Mesothelial cell of epicardium (in vitro differentiated cells): ENCODE measurements around the gene ADM2. TPM values are rescaled to one million over a fixed set of nuclear protein-coding genes. Genes with fewer than 3 reads are reported as not detected.
"Not testable (repeated sequence)": the region's sequence is repeated elsewhere in the genome, so short reads cannot be mapped to it uniquely, and the experiment has no call there.

ENCODE experiments used
- DNase-seq, 2 experiments: peaks; one replicate each; pipeline ENCODE4 v3.0.0; 2021; ENCODE audit warnings: low spot score in 2 of 2; ENCODE audit not compliant: unreplicated experiment in 2 of 2
- H3K27ac Mint-ChIP-seq: 2 replicates; pipeline ENCODE4 v1.8.0; 2021; ENCODE audit warnings: mixed read lengths
- H3K27me3 Mint-ChIP-seq: 2 replicates; pipeline ENCODE4 v1.8.0; 2021; ENCODE audit warnings: low read depth, mixed read lengths
- H3K36me3 Mint-ChIP-seq: 2 replicates; pipeline ENCODE4 v1.8.0; 2021; ENCODE audit warnings: mixed read lengths
- H3K4me1 Mint-ChIP-seq: 2 replicates; pipeline ENCODE4 v1.8.0; 2021; ENCODE audit warnings: mixed read lengths
- H3K4me3 Mint-ChIP-seq: 2 replicates; pipeline ENCODE4 v1.8.0; 2021; ENCODE audit warnings: mild to moderate bottlenecking, moderate library complexity, mixed read lengths
- H3K9me3 Mint-ChIP-seq: 2 replicates; pipeline ENCODE4 v1.8.0; 2021; ENCODE audit warnings: mixed read lengths
- CTCF ChIP-seq: fragments of 200-600 bp; sonication (generic); IDR thresholded peaks from one replicate; pipeline ENCODE4 v1.5.0; 2021; ENCODE audit warnings: antibody characterized with exemption; ENCODE audit not compliant: unreplicated experiment
- total RNA-seq: library from RNA; stranded (reverse); gene quantifications from 3 replicates; pipeline ENCODE4 v1.2.1, GENCODE V29; 2021

ADM2 gene
- total RNA-seq, result 1.4 to 2.0 TPM (median 1.5 TPM) in 3 replicates

GRCh38 chr22:50481440-50482106, at the start of gene ADM2:
TSS of gene ADM2 (plus strand) at chr22:50481543. CDS start at chr22:50481848, 305 bp downstream.
- Mint-ChIP-seq H3K9me3 (no peaks in the 10 kb centered on the region), H3K36me3 (no peaks in the 10 kb centered on the region), H3K27ac (no peak within 1 kb of the TSS), H3K4me1 (peaks cover 8% of the 10 kb centered on the region), H3K4me3 (peak within 1 kb of the TSS; percentile 56), H3K27me3 (peaks cover 55% of the 10 kb centered on the region)
- peak in 1 of 2 experiments; percentile 65 for DNase-seq
- no peak for TF ChIP-seq CTCF

- Mint-ChIP-seq H3K27ac (no peak overlapping the region), H3K9me3 (peaks cover 4% of the 10 kb centered on the region), H3K4me3 (no peak overlapping the region), H3K27me3 (no peaks in the 10 kb centered on the region), H3K36me3 (peaks cover 34% of the 10 kb centered on the region), H3K4me1 (no peaks in the 10 kb centered on the region)
- DNase-seq, result no peak
- TF ChIP-seq CTCF, result no peak
Observed at GRCh38 chr22:50432131-50432876, 49.0 kb upstream of the ADM2 start.

- not testable (repeated sequence) for H3K27ac Mint-ChIP-seq, H3K4me1 Mint-ChIP-seq, DNase-seq, H3K4me3 Mint-ChIP-seq, H3K9me3 Mint-ChIP-seq, H3K27me3 Mint-ChIP-seq
- H3K36me3 Mint-ChIP-seq, result peaks cover 33% of the 10 kb centered on the region
Observed at GRCh38 chr22:50432877-50433510, 48.3 kb upstream of the ADM2 start.

- H3K27ac Mint-ChIP-seq, result no peak overlapping the region
- TF ChIP-seq CTCF, result no peak
- no peaks in the 10 kb centered on the region for H3K27me3 Mint-ChIP-seq
- H3K4me3 Mint-ChIP-seq, result no peak overlapping the region
- H3K36me3 Mint-ChIP-seq, result peaks cover 20% of the 10 kb centered on the region
- no peaks in the 10 kb centered on the region for H3K4me1 Mint-ChIP-seq
- no peaks in the 10 kb centered on the region for H3K9me3 Mint-ChIP-seq
- DNase-seq, result no peak
Observed at GRCh38 chr22:50434849-50435248, 46.5 kb upstream of the ADM2 start.

GRCh38 chr22:50435291-50436014, 45.9 kb upstream of the ADM2 start:
- Mint-ChIP-seq H3K9me3 (no peaks in the 10 kb centered on the region), H3K27me3 (no peaks in the 10 kb centered on the region), H3K27ac (no peak overlapping the region), H3K4me3 (no peak overlapping the region), H3K4me1 (no peaks in the 10 kb centered on the region), H3K36me3 (peaks cover 16% of the 10 kb centered on the region)
- DNase-seq, result no peak
- no peak for TF ChIP-seq CTCF
